GM04504 (cell line): ENCODE data around the gene FAM174C.
"Not testable (repeated sequence)": the region's sequence is repeated elsewhere in the genome, so short reads cannot be mapped to it uniquely, and the experiment has no call there.

Experiments
- DNase-seq: peaks from one replicate; pipeline ENCODE4 v3.0.0-alpha.2; 2012; ENCODE audit warnings: low read depth

FAM174C gene

DNA sequence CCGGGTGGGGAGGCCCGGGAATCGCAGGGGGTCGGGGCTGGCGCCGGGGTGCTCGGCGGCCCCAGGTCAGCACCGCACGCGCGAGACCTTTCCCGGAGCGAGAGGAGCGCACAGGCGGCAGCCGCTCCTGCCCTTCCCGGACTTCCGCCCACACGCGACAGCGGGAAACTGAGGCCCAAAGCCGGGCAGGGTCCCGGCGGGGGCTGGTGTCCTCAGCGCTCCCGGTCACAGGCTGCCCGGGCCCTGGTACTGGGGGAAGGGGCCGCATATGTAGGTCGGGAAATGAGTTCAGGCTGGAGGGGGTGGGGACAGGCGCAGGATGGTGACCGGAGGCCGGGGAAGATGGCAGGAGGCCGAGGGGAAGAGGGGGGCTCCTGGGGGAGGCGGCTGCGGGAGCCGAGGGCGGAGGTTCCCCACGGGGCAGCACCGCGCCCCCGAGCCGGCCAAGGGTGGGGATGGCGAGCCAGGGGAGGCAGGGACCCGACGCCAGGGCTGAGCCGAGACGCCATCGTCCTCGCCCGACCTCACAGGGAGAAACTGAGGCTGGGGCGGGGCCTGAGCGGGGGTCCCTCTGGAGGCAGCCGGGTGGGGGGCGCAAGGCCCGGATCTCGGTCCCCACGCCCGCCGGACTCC lies 38.2 kb upstream of the FAM174C start:
- no peak for DNase-seq

DNA sequence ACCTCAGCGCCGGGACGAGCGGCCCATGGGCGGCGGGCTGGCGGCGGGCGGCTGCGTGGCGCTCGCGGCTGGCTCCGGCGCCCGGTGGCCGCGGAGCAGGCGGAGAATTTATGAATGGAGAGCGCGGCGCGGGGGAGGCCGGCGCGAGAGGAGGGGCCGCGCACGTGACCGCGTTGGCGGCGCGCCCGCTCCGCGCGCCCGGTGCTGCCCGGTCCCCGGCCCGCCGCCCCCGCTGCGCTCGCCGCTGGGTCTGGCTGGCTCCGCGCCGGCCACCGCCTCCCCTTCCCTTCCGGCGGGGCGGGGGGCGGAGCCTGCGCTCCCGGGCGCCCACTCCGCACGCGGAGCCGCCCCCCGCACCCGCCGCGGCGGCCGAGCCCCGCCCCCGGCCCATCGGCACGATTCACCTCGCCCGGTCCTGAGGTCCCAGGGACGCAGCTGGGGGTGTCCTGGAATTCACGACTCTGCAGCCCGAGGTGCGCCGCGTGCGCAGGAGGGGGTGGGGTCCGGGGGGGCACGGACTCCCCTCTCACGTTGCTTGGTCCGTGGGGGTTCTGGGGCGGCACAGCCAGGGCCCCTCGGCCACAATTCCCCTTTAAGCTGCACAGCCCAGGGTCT lies 37.5 kb upstream of the FAM174C start, which contains the start of gene CBARP:
TSS of gene CBARP (minus strand) at position 252 of the 615 bp plus-strand sequence. CDS start 1,905 bp downstream, outside the sequence.
- no peak for DNase-seq

GRCh38 chr19:1238369-1239303 lies 36.7 kb upstream of the FAM174C start:
- no peak for DNase-seq

GRCh38 chr19:1239420-1239795 lies 35.9 kb upstream of the FAM174C start:
- DNase-seq, result no peak

GRCh38 chr19:1239796-1240737 lies 35.3 kb upstream of the FAM174C start:
- peak; percentile 75 for DNase-seq

DNA sequence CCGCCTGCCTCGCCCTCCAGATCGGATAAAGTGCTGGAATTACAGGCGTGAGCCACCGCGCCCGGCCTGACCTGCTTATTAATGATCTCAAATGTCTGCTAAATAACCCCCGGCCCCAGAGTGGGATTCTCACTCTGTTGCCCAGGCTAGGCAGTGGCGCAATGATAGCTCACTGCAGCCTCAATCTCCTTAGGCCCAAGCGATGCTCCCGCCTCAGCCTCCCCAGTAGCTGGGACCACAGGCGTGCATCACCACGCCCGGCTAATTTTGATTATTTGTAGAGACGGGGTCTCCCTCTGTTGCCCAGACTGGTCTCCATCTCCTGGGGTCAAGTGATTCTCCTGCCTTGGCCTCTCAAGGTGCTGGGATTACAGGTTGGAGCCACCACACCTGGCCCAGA lies 34.4 kb upstream of the FAM174C start:
- no peak for DNase-seq

DNA sequence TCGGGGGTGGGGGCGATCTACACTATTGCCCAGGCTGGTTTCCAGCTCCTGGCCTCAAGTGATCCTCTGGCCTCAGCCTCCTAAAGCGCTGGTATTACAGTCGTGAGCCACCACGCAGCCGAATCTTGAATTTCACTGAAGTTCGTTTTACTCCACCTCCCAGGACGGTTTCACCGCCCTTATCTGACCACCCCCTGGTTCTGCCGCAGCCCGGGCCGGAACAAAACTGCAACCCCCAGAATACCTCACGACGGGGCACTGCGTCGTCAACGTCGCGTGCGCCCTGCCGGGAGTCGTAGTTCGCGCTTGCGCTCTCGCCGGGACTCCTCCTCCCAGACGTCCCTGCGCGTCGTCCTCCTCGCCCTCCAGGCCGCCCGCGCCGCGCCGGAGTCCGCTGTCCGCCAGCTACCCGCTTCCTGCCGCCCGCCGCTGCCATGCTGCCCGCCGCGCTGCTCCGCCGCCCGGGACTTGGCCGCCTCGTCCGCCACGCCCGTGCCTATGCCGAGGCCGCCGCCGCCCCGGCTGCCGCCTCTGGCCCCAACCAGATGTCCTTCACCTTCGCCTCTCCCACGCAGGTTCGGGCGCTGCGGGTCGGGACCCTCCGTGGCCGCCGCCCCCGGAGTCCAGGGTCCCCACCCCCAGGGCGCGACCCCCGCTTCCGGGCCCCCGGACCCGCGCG lies 33.8 kb upstream of the FAM174C start, which contains the start of gene ATP5F1D:
TSS of gene ATP5F1D (plus strand) at position 335 of the 679 bp plus-strand sequence. CDS start at position 435, 100 bp downstream.
- DNase-seq, result peak; percentile 82

- DNase-seq, result peak; percentile 68
Observed at GRCh38 chr19:1243768-1244692, 31.3 kb upstream of the FAM174C start.

GRCh38 chr19:1244693-1245451 lies 30.5 kb upstream of the FAM174C start:
- DNase-seq, result no peak

DNA sequence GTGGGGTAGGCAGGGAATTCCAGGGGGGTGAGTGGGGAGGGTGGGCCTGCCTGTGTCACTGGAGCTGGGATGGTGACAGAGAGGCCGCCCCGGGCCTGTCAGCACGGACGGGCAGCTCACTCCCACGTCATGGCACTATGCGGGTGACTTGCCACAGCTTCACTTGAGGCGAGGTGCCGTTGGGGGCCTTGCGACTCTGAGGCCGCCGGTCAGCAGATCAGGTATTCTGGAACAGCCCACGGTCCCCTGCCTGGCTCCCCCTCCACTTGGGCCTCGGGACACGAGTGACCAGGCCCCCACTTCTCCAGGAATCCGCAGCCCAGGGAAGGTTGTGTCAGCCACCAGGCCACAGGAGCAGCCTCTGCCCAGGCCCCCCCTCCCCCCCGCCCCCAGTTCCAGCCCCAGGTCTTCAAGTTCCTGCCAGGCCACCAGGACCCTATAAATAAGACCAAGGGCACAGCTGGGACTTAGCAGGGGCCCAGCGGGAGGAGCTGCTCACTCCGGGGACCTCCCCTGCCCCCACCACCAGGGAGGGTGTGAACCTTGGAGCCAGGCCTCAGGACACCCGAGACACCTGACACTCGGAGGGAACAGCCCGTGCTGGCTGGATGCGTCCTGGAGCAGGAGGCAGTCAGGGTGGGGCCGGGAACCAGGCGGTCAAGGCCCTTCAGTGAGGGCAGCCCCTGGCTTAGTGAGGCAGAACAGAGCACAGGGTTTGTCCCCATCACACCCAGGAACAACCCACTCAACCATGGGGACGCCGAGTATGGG lies 29.7 kb upstream of the FAM174C start:
- no peak for DNase-seq

DNA sequence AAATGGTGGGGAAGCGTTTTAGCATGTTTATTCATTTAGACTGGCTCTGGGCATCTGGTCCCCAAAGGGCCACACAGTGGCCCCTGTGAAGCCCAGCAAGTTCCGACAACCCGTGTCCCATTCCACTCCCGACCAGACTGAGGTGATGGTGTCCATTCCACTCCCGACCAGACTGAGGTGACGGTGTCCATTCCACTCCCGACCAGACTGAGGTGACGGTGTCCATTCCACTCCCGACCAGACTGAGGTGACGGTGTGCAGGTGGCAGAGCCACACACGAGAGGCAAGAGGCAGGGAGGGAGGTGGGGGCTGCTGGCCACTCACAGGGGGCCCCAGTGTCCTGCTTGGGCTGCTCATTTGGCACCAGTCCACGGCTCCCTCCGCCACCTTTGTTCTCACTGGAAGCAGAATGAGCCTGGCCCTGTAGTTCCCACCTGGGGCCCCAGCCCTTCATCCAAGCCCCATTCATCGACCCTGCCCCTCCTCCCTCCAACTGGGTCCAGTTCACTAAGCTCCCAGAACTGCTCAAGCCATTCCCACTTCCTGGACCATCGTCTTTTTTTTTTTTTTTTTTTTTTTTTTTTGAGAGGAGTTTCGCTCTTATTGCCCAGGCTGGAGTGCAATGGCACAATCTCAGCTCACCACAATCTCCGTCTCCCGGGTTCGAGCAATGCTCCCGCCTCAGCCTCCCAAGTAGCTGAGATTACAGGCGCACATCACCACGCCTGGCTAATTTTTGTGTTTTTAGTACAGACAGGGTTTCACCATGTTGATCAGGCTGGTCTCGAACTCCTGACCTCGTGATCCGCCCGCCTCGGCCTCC lies 28.9 kb upstream of the FAM174C start:
- not testable (repeated sequence) for DNase-seq

DNA sequence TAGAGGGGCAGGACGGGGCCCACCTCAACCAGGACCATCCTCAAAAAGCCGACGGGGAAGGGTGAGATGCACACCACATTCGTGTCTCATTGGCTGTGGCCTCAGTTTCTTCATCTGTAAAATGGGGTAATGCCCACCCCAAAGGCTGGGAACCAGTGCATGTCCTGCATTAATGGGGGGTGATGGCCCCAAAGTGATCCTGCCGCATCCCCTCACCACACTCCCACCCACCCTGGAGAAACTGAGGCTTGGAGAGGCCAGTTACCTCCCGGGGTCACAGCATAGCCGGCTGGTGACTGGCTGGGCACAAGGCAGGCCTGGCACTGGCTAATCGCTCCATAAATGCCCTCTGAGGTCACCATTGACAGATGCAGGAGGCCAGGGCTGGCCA lies 27.6 kb upstream of the FAM174C start:
- no peak for DNase-seq

GRCh38 chr19:1248139-1248785 lies 27.1 kb upstream of the FAM174C start, which contains the start of gene MIDN:
Gene MIDN (plus strand): TSS chr19:1248583. CDS start chr19:1250297, 1,714 bp downstream.
- DNase-seq, result peak; percentile 84

DNA sequence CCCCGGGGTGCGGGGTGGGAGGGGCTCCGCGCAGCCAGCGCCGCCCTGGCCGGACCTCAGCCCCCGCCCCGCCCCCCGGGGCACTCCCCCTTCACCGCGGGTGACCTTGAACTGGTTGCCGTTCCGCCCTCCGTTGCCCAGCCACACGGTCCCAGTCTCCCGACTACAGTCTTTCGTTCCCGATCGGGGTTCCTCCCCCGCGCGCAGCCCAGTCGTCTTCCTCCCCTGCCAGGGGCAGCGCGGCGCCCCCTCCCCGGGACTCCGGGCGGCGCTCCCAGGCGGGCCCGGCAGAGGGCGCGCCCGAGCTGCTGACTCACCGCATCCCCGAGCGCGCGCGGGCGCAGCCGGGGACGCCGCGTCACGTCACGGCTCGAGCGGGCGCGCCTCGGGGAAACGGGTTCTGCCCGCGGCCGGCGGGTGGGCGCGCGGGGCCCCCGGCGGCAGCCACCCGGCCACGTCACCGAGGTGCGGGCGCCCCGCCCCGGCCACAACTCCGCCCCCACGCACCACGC lies 26.5 kb upstream of the FAM174C start:
- no peak for DNase-seq

DNA sequence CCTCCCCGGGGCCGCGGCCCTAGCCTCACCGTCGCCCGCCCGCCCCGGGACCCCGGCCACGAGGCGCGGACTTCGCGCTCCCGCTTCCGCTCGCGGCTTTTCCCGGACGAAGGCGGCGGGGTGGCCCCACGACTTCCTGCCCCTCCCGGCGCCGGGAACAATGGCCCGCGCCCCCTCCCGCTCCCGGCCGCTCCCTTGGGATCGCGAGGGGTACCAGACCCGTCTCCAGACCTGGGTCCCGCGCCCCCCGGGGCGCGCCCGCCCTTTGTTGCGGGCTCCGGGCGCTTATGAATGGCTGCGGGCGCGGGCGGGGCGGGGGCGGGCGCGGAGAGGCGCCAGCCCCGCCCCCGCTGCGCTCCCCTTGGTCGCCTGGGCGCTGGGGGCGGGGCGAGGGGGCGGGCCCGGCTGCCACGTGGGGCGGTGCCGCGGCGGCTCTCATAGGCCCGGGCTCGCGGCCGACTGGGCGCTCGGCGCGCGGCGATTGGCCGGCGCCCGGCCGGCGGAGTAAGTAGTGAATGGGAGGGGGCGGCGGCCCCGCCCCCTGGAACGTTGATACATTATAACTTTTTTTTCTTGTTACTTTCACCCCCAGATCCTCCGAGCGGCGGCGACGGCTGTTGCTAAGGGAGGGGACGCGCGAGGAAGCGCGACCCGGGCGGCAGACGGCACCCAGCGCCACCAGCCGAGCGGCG lies 25.9 kb upstream of the FAM174C start:
- peak; percentile 94 for DNase-seq

DNA sequence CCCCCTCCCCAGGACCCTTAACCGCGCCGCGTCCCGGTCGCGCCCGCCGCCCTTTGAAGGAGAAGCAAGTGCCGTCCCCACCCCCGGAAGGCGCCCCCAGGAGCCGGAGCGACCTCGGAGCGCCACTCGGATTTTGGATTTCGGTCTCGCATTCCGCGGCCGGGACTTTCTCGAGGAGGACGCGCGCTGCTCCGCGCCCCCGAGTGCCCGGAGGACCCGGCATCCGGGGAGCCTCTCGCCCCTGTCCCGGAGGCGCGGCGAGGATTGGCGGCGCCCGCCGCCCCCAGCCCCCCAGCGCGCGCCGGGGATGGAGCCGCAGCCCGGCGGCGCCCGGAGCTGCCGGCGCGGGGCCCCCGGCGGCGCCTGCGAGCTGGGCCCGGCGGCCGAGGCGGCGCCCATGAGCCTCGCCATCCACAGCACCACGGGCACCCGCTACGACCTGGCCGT lies 25.3 kb upstream of the FAM174C start:
- no peak for DNase-seq
